GM19239 (cell line): ENCODE data around the gene NUMA1.

ENCODE experiments used
- DNase-seq: peaks from one replicate; pipeline ENCODE4 v3.0.0; 2011; ENCODE audit warnings: low spot score; ENCODE audit not compliant: insufficient read length
- FAIRE-seq: peaks from 2 replicates; lab custom pipeline; 2011; peaks lifted over from hg19 to GRCh38; lab: Jason Lieb, UNC

The NUMA1 gene

DNA sequence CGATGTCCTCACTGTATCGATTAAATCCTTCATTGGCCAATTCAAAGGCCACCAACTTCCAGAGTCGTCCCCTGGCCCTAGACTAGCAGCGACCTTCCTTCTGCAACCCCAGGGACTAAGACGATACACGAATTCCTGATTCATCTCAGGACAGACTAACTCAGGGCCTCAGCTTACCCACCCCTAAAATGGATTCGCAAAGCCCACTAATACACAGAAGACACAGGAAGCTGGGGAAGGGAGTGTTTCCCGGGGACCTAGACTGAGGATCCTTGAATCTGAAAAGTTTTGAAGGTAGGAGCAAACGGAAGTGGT lies 22.2 kb upstream of the NUMA1 start:
- DNase-seq (no peak), FAIRE-seq (peak; percentile 74)

DNA sequence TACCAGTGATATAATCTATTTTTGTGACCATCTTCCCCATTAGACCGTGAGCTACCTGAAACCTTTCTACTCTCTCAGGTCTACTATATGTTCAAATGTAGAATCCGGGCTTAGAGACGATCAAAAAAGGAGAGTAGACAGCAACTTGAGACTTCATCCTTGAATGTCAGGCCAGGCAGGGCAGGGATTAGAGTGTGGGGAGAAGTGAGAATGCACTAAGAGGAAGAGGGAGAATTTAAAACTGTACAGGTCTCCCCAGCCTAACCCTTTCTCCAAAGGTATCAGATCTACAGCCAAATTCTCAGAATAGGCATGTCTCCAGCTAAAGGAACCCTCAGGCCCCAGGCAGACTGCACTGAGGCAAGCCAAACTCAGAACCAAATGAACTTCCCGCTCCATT lies 21.8 kb upstream of the NUMA1 start:
- peak; percentile 45 for FAIRE-seq
- no peak for DNase-seq

GRCh38 chr11:72100462-72100861 lies 20.1 kb upstream of the NUMA1 start:
- FAIRE-seq, result no peak
- no peak for DNase-seq

DNA sequence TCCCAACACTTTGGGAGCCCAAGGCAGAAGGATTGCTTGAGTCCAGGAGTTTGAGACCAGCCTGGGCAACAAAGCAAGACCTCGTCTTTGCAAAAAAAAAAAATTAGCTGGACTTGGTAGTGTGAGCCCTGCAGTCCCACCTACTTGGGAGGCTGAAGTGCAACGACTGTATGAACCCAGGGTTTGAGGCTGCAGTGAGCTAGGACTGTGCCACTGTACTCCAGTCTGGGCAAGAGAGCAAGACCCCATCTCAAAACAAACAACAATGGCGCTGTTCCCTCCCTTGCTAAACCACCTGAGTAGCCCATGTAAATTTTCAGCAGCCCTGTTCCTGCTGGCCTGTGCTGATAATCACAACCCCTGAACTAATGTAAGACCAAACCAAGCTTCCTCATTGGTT lies 19.7 kb upstream of the NUMA1 start:
- no peak for DNase-seq
- FAIRE-seq, result no peak

GRCh38 chr11:72098741-72099140 lies 18.4 kb upstream of the NUMA1 start:
- no peak for FAIRE-seq
- DNase-seq, result no peak

DNA sequence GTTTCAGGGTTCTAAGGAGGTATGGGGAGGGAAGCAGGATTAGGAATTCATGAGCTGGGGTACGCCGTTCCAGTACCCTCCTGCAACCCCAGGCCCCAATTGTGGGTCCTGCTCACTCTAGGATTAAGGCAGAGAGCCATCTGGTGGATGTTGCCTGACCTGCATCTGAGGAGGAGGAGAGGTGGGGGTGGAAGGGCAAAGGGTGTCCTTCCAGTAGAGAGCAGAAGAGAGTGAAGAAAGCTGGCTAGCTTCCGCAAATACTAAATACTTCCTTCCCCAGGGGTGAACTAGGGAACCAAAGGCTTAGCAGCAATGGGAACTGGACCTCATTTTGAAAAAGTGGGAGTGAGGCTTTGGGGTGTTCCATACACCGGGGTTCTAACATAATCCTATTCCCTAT lies 10.9 kb upstream of the NUMA1 start:
- FAIRE-seq (peak; percentile 84), DNase-seq (peak; percentile 54)

- no peak for FAIRE-seq
- no peak for DNase-seq
Observed at GRCh38 chr11:72088076-72088808, 7.9 kb upstream of the NUMA1 start.

DNA sequence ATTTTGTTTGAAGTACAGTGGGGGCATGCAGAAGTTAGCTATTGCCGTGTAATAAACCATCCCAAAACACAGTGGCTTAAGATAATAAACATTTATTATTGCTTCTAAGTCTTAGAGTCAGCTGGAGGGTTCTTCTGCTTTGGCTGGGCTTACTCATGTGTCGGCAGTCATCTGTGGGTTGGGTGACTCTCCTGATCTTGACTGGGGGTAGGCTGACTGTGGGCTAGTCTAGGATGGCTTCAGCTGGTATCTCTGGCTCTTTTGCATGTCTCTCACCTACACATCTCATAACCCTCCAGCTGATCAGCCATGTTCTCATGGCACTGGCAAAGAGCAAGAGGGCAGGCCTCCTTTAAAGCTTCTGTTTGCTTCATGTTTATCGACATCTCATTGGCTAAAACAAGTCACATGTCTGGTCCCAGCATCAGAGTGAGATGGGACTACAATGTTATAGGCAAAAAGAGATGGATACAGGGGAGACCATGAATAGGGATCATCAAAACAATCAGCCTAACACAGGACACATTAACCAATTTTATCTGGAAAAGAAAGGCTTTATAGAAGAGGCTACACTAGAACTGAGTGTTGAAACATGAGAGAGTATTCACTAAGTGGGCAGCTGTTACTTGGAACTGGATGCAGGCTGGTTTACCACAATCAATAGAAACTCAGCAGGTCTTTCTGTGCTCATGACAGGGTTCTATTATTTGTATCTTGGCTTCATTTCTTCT lies 5.4 kb upstream of the NUMA1 start:
- DNase-seq, result no peak
- FAIRE-seq, result no peak

- no peak for DNase-seq
- FAIRE-seq, result no peak
Observed at GRCh38 chr11:72084965-72085364, 4.6 kb upstream of the NUMA1 start.

DNA sequence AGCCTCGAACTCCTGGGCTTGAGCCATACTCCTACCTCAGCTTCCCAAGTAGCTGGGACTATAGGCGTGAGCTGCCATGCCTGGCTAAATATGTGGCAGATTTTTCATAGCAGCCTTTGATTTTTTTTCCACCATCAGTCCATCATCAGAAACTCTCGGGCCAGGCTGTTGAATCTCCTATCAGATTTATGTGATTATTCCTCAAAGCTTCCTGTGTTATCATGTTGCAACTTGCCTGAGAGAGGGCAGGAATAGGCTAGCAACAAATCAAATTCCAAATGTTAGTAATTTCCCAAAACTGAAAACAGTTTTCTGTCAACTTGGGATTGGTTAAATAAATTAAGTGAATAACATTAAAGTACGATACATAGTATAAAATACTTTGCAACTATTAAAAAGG lies 3.7 kb upstream of the NUMA1 start:
- DNase-seq (no peak), FAIRE-seq (no peak)

GRCh38 chr11:72083414-72083813 lies 3.1 kb upstream of the NUMA1 start:
- no peak for FAIRE-seq

GRCh38 chr11:72081821-72082453 lies 1.6 kb upstream of the NUMA1 start:
- no peak for DNase-seq
- FAIRE-seq, result no peak

More at GRCh38 chr11:72083414-72083813, 3.1 kb upstream of the NUMA1 start:
- no peak for DNase-seq

DNA sequence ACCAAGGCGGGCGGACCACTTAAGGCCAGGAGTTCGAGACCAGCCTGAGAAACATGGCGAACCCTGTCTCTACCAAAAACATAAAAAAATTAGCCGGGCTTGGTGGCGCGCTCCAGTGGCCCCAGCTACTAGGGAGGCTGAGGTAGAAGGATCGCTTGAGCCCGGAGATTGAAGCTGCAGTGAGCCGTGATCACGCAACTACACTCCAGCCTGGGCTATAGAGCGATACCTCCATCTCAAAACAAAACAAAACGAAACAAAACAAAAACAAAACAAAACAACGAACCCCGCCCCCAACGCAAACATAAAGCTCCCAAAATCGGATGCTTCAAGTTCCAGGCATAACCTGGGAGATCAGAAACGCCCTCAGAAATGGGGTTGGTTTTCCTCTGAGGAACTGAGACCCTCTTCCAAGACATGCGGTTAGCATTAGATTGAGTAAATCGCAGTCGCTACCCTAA lies 872 bp upstream of the NUMA1 start:
- DNase-seq, result no peak
- FAIRE-seq, result no peak

- DNase-seq, result no peak
Observed at GRCh38 chr11:72079819-72080325, 470 bp downstream of the NUMA1 start.

GRCh38 chr11:72078477-72078876 lies 1.9 kb downstream of the NUMA1 start:
- no peak for DNase-seq

More at GRCh38 chr11:72079819-72080325, 470 bp downstream of the NUMA1 start:
- peak; percentile 40 for FAIRE-seq

GRCh38 chr11:72075756-72076155 lies 4.6 kb downstream of the NUMA1 start:
- no peak for FAIRE-seq
- no peak for DNase-seq

More at GRCh38 chr11:72078477-72078876, 1.9 kb downstream of the NUMA1 start:
- FAIRE-seq, result no peak

- FAIRE-seq (no peak), DNase-seq (no peak)
Observed at GRCh38 chr11:72075109-72075508, 5.2 kb downstream of the NUMA1 start.

DNA sequence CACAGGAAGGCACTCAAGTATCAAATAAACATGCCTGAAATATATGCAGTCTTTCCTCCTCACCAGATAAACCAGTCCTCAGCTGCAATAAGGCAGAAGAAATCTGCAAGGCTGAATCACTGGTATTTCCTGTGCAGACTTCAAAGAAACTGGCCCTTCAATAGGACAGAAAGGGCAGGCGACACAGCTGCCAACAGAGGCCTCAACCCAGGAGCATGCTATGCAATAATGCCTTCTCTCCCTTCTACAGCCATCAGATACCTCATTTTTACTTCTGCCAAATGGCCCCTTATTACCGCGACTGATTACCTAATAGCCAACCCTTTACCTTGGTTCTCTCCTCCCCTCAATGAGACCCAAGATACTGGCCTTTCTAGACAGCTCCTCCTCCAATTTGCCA lies 8.0 kb downstream of the NUMA1 start:
- DNase-seq, result no peak
- FAIRE-seq, result no peak

- FAIRE-seq, result no peak
- DNase-seq, result no peak
Observed at GRCh38 chr11:72070491-72070890, 9.9 kb downstream of the NUMA1 start.

DNA sequence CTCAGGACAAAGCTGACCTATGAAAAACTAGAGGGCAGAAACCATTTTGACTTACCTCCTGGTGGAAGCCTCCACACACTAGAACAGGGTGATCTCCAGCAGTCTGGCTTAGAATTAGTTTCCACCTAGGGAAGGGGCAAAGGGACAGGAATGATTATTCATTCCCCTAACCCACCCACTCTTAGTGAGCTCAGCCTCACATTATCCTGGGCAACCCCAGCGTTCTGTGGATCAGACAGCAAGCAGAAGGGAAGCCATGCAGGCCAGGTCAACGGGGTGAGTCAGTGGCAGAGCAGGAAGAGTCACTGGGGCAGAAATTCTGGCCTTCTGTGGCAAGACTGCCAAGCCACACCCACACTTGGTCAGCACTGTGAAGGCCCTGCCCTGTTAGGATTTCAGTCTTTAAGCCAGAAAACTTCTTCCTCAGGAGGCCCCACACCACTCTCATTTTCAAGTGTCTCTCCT lies 10.5 kb downstream of the NUMA1 start:
- peak; percentile 81 for FAIRE-seq
- no peak for DNase-seq

DNA sequence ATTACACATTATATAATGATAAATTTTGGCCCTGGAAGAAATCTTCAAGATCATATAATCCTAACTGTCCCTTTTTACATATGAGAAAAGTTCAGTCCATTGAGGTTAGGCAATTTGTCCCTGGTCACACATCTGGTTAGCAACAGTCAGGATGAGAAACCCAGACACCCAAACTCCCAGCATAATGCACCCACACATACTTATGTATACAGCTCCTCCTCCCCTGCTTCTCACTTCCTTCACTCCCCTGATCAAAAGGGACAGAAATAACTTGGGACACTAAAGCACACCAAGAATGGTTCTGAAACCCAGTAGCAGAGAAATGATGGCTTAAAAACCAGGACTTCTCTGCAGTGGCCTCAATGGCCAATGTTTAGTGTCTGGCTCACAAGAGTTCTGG lies 11.1 kb downstream of the NUMA1 start:
- FAIRE-seq, result peak; percentile 14
- no peak for DNase-seq
